Measurements from ENCODE around the gene TGFBR3L. TPM values are rescaled to one million over a fixed set of nuclear protein-coding genes. Genes with fewer than 3 reads are reported as not detected.

The TGFBR3L gene
- polyA plus RNA-seq, 3 donors, result not detected

GRCh38 chr19:7932276-7932929 lies 17.8 kb downstream of the TGFBR3L start:
- H2AFZ ChIP-seq (ENCODE audit: insufficient read depth, low read depth, low read length, poor library complexity, severe bottlenecking), result no peak overlapping the region
- intact Hi-C loops (cut with micrococcal nuclease), result no loop called here
- WGBS (ENCODE audit: insufficient coverage), result 97% methylated on average over 22 of the region's 32 CpGs
- no peaks in the 10 kb centered on the region for H3K9me3 ChIP-seq (replicated peaks in 1 of 2; ENCODE audit: control insufficient read depth in 1 of 2, insufficient read depth in 1 of 2, low read length in 2 of 2)
- peaks cover 65 to 71% of the 10 kb centered on the region in 2 donors for H3K36me3 ChIP-seq (replicated peaks in 1 of 2; ENCODE audit: control insufficient read depth in 1 of 2, insufficient read depth in 2 of 2, low read length in 2 of 2)
- Mint-ChIP-seq H3K36me3 (peaks cover 53 to 73% of the 10 kb centered on the region in 2 donors), H3K4me3 (no peak overlapping the region), H3K27ac (no peak overlapping the region), H3K27me3 (ENCODE audit: low read depth in 3 of 3) (peaks cover 0 to under 1% (median 0%) of the 10 kb centered on the region in 3 donors), H3K4me1 (no peaks in the 10 kb centered on the region), H3K9me3 (peaks cover 0 to 5% (median 0%) of the 10 kb centered on the region in 7 donors)
- no peak for TF ChIP-seq CTCF (IDR thresholded peaks at IDR 0.05)
- no peak overlapping the region for H3K4me2 ChIP-seq (replicated peaks; ENCODE audit: extremely low read depth, low read length, poor library complexity, severe bottlenecking)
- no peaks in the 10 kb centered on the region for H3K4me1 ChIP-seq (ENCODE audit: control insufficient read depth in 1 of 2, insufficient read depth in 2 of 2, low read length in 2 of 2)
- no peaks in the 10 kb centered on the region for H3K27me3 ChIP-seq (ENCODE audit: control insufficient read depth in 2 of 2, insufficient read depth in 2 of 2, low read length in 2 of 2)
- DNase-seq, result no peak
- no peak overlapping the region for H3K4me3 ChIP-seq (replicated peaks in 1 of 3; ENCODE audit: low read depth in 2 of 3, low read length in 3 of 3)
- no peaks in the 10 kb centered on the region for H3K79me2 ChIP-seq (ENCODE audit: insufficient read depth, low read length)
- H3K9ac ChIP-seq (ENCODE audit: insufficient read depth, low read length, poor library complexity, severe bottlenecking), result no peak overlapping the region
- no peaks in the 10 kb centered on the region for H4K20me1 ChIP-seq (ENCODE audit: insufficient read depth, low read length)
- H3K27ac ChIP-seq (ENCODE audit: low read depth in 1 of 2, low read length in 2 of 2), result no peak overlapping the region

- peaks cover 70 to 76% of the 10 kb centered on the region in 2 donors for H3K36me3 ChIP-seq (replicated peaks in 1 of 2; ENCODE audit: control insufficient read depth in 1 of 2, insufficient read depth in 2 of 2, low read length in 2 of 2)
- H3K4me3 ChIP-seq (replicated peaks in 1 of 3; ENCODE audit: low read depth in 2 of 3, low read length in 3 of 3), result no peak overlapping the region
Observed at GRCh38 chr19:7932930-7933300, 18.3 kb downstream of the TGFBR3L start.

More at GRCh38 chr19:7932930-7933300, 18.3 kb downstream of the TGFBR3L start:
- Histone ChIP-seq H4K20me1 (ENCODE audit: insufficient read depth, low read length) (no peaks in the 10 kb centered on the region), H2AFZ (ENCODE audit: insufficient read depth, low read depth, low read length, poor library complexity, severe bottlenecking) (no peak overlapping the region), H3K9ac (ENCODE audit: insufficient read depth, low read length, poor library complexity, severe bottlenecking) (no peak overlapping the region), H3K9me3 (replicated peaks in 1 of 2; ENCODE audit: control insufficient read depth in 1 of 2, insufficient read depth in 1 of 2, low read length in 2 of 2) (no peaks in the 10 kb centered on the region), H3K27ac (ENCODE audit: low read depth in 1 of 2, low read length in 2 of 2) (no peak overlapping the region), H3K27me3 (ENCODE audit: control insufficient read depth in 2 of 2, insufficient read depth in 2 of 2, low read length in 2 of 2) (no peaks in the 10 kb centered on the region), H3K4me2 (replicated peaks; ENCODE audit: extremely low read depth, low read length, poor library complexity, severe bottlenecking) (no peak overlapping the region), H3K4me1 (ENCODE audit: control insufficient read depth in 1 of 2, insufficient read depth in 2 of 2, low read length in 2 of 2) (no peaks in the 10 kb centered on the region), H3K79me2 (ENCODE audit: insufficient read depth, low read length) (no peaks in the 10 kb centered on the region)
- no peak overlapping the region for H3K4me3 Mint-ChIP-seq
- peaks cover 58 to 78% of the 10 kb centered on the region in 2 donors for H3K36me3 Mint-ChIP-seq
- DNase-seq, result no peak
- intact Hi-C loops (cut with micrococcal nuclease), result no loop called here
- peaks cover 0 to 5% (median 0%) of the 10 kb centered on the region in 7 donors for H3K9me3 Mint-ChIP-seq
- no peak for TF ChIP-seq CTCF (IDR thresholded peaks at IDR 0.05)
- no peaks in the 10 kb centered on the region for H3K27me3 Mint-ChIP-seq (ENCODE audit: low read depth in 3 of 3)
- H3K4me1 Mint-ChIP-seq, result no peaks in the 10 kb centered on the region
- H3K27ac Mint-ChIP-seq, result no peak overlapping the region
- WGBS (ENCODE audit: insufficient coverage), result 97% methylated on average over 10 of the region's 10 CpGs
